ENCODE measurements around the gene SLFN14.

- TF ChIP-seq TCF4 (CRISPR knock-in tag; IDR thresholded peaks at IDR 0.05; ENCODE audit: borderline replicate concordance) (no peak), PATZ1 (CRISPR knock-in tag; IDR thresholded peaks at IDR 0.05; ENCODE audit: borderline replicate concordance) (no peak), RARB (CRISPR knock-in tag; IDR thresholded peaks at IDR 0.05) (no peak), CREB5 (CRISPR knock-in tag; IDR thresholded peaks at IDR 0.05; ENCODE audit: low read depth) (no peak), CSRNP3 (CRISPR knock-in tag; IDR thresholded peaks at IDR 0.05) (no peak), TSHZ2 (CRISPR knock-in tag; IDR thresholded peaks at IDR 0.05) (no peak), ZFP30 (CRISPR knock-in tag; IDR thresholded peaks at IDR 0.05) (no peak), SNAI2 (CRISPR knock-in tag; IDR thresholded peaks at IDR 0.05) (no peak), TOX (CRISPR knock-in tag; IDR thresholded peaks at IDR 0.05; ENCODE audit: borderline replicate concordance) (no peak), BACH2 (CRISPR knock-in tag; IDR thresholded peaks at IDR 0.05; ENCODE audit: borderline replicate concordance) (no peak), ZNF70 (CRISPR knock-in tag; IDR thresholded peaks at IDR 0.05) (no peak)
Observed at GRCh38 chr17:35543856-35544255, 16.8 kb downstream of the SLFN14 start.
